ENCODE results near the gene EMC7.
"Not testable (repeated sequence)": the region's sequence is repeated elsewhere in the genome, so short reads cannot be mapped to it uniquely, and the experiment has no call there.

The EMC7 gene

DNA sequence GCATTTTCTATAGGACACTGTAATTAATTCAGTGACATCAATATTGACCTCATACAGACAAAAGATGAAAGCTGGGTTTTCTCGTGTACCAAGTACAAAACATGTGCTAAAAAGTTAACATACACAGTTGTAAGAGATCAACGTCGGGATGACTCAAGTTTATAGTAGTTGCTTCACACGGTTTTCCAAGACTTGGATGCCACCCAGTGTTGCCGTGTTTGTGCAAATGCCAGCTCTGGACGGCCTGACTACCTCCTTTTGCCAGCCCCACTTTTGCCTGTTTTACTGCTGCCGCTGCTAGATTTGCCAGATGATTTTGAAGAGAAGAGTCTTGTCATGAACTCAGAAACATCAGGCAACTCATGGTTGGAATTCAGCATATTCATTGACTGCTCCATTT lies 17.6 kb downstream of the EMC7 start:
- no peak for DNase-seq

DNA sequence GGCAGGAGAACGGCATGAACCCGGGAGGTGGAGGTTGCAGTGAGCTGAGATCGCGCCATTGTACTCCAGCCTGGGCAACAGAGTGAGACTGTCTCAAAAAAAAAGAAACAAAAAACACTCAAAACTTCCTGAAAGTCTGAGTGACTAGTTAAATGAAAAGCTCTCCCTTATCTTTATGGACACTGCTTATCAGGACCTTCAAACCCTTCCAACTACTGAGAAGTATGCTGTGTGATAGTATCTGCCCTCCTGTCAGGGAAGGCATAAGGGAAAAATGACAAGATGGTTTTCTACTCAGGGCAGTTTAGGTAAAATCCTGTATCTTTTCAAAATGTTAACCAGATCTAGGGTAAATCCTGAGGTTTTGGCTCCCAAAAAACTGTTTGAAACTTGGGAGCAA lies 21.8 kb downstream of the EMC7 start:
- DNase-seq: no peak

GRCh38 chr15:34078900-34079299 lies 22.8 kb downstream of the EMC7 start:
- DNase-seq: no peak

DNA sequence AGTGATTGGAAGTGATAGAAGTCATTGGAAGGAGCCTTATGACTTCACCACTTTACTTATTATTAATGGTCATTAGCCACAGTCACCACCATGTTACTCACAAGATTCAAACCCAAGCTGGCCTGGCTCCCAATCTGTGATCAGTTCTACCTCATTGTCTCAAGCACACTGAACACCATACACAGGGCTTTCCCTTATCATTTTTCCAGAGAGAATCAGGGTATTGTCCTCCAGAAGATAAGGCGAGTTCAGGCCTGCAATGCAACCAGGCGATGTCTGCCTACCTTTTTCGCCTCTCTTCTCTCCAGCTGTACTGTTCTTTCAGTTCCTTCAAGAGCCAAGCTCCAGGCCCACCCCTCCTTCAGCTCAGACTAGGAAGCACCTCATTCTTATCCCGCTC lies 24.9 kb downstream of the EMC7 start:
- no peak for DNase-seq

DNA sequence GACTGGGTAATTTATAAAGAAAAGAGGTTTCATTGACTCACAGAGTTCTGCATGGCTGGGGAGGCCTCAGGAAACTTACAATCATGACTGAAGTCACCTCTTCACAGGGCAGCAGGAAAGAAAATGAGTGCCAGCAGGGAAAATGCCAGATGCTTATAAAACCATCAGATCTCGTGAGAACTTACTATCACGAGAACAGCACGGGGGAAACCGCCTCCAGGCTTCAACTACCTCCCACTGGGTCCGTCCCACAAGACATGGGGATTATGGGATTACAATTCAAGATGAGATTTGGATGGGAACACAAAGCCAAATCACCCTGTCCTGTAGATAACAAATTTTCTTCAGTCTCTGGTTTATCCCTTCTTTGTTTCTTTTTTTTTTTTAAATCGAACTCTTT lies 31.7 kb downstream of the EMC7 start:
- no peak for DNase-seq

DNA sequence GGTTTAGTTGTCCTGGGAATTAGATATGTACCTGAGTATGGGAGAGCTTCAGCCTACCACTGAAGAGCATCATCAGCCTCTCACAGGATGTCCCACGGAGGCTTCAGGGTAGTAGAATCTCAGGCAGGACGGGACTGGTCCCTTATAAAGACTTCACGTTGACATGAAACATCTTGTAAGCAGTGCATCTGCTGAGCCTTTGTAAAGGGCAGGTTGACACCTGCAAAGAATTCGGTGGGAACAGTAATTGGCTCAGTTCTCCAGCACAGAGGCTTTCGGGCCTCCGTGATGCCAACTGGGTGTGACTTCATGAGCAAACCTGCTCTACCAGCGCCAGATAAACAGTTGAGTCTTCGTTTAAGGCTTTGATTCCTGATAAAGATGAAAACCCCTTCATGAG lies 35.7 kb downstream of the EMC7 start:
- no peak for DNase-seq

DNA sequence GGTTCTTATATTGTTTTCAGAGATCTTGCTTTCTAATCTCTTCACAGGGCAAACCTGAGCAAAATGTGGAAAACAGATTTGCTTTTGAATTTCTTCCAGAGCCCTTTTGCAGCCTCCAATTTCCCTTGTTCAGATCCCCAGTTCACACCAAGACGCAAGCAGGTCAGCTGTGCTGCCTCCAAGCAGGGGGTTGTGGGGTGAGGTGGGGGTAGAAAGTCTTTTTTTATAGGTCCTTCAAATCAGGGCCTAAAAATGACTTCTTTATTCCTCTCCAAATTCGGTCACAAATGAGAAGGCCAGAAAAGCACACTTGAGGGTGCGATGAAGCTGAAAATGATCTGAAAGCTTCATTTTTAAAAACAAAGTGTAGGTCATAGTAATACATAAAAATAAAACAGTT lies 36.4 kb downstream of the EMC7 start:
- no peak for DNase-seq

- no peak for DNase-seq
Measured at GRCh38 chr15:34064438-34064837, 37.2 kb downstream of the EMC7 start.

- DNase-seq: no peak
Measured at GRCh38 chr15:34059946-34060345, 41.7 kb downstream of the EMC7 start.

GRCh38 chr15:34059476-34059875 lies 42.2 kb downstream of the EMC7 start:
- no peak for DNase-seq

DNA sequence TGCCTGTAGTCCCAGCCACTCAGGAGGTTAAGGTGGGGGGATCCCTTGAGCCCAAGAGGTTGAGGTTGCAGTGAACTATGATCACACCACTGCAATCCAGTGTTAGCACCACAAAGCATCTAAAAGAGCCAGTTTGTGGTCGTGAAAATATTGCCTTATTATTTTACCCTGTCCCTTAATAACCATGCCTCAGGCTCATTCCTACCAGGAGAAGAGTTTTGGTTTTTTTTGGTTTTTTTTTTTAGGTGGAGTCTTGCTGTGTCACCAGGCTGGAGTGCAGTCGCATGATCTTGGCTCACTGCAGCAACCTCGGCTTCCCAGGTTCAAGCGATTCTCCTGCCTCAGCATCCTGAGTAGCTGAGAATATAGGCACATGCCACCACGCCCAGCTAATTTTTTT lies 44.8 kb downstream of the EMC7 start:
- DNase-seq: no peak

DNA sequence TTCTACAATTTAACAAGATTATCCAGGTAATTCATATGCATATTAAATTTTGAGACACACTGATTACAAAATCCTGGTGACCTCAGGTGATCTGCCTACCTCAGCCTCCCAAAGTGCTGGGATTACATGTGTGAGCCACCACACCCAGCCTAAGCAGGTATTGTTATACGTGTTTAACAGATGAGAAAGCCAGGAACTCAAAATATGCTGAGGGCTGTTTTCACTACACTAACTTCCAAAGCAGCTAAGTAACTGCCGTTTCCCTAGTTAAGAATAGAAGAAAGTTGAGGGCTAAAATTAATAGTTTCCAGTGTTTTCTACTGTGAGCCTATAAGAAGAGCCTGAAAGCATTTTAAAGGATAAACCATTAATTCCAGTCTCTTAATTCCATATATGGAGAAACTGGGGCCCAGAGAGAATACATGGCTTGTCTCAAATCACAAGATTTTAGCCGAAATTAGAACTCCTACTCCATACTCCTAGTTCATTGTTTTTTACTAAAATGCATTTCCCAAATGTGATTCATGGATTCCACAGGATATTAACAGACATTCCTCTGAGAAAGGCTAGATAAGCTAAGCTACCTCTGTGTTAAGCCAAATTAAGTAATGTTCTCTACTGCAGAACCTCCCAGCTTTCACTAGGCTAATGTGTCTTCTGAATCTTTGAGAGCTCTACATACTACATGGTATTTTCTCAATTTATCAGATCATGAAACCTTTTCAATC lies 45.6 kb downstream of the EMC7 start:
- no peak for DNase-seq

GRCh38 chr15:34054081-34054707 lies 47.5 kb downstream of the EMC7 start:
- no peak for DNase-seq

- not testable (repeated sequence) for DNase-seq
Measured at GRCh38 chr15:34050385-34050784, 51.3 kb downstream of the EMC7 start.

- DNase-seq: no peak
Measured at GRCh38 chr15:34049112-34049511, 52.5 kb downstream of the EMC7 start.

DNA sequence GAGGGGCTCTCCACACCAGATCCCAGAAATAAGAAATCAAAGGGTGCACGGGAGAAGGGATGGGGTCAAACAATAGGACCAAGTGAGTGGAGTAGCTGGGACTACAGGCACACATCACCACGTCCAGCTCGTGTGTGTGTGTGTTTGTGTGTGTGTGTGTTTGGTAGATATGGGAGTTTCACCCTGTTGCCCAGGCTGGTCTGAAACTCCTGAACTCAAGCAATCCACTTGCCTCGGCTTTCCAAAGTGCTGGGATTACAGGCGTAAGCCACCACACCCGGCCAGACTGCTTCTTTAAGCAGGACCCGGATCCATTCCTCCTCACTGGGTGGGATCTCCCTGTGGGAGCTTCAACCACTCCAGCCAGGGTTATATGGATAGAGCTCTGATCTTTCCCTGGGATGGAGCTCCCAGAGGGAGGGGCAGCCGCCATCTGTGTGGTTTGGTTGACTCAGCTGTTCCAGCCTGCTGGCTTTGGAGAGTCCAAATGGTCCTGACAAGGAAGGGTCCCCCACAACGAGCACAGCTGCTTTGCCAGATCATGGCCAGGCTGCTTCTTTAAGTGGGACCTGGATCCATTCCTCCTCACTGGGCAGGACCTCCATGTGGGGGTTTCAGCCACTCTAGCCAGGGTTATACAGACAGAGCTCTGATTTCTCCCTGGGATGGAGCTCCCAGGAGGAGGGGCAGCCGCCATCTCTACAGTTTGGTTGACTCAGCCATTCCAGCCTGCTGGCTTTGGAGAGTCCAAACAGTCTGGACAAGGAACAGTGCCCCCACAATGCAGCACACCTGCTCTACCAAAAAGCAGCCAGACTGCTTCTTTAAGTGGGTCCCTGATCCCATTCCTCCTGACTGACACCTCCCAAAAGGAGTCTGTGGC lies 53.5 kb downstream of the EMC7 start:
- no peak for DNase-seq

GRCh38 chr15:34046471-34047145 lies 55.1 kb downstream of the EMC7 start:
- DNase-seq: no peak

DNA sequence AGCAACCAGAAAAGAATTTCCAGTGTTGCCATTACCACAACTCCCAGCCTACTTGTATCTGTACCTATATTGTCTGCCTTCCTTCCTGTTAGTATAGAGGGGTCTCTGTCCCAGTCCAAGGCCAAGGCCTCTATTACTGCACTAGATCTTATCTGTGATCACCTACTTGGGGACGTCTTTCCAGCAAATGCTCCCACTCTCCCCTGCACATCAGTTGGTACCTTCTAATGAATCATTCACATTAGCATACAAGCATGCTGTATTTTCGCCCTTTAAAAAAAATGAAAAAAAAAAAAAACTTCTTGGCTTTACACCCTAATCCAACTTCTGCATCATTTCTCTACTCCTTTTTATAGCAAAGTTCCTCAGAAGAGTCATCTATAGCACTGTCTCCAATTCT lies 57.8 kb downstream of the EMC7 start:
- DNase-seq: no peak

DNA sequence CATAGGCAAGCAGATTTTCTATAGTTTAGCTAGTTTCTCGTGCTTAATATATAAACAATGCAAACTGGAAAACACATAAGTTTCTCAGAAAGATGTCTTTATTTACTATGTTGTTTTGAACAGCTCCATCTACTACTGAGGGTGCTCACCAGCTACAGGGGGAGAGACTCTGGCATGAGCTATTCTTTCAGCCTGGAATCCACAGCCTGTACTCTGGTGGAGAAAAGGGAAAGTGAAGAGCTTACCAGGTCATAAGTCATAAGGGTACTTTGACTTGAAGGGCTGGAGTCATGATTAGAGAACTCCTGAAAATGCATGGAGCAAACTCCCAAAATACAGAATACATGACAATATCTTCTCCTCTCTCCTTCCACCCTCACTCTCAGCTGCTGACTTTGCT lies 58.3 kb downstream of the EMC7 start:
- DNase-seq: no peak

- no peak for DNase-seq
Measured at GRCh38 chr15:34039790-34040113, 61.9 kb downstream of the EMC7 start.

GRCh38 chr15:34038871-34039789 lies 62.5 kb downstream of the EMC7 start, which contains the start of gene AVEN:
AVEN (minus strand) TSS chr15:34039204; CDS start chr15:34039046, 158 bp downstream.
- peak; percentile 0 for DNase-seq

Measured in NCI-H748 treated with DMSO at 0.1 percent for 48 hours (cell line).